Measurements from ENCODE around the gene CYP20A1.
"Not testable (repeated sequence)": the region's sequence is repeated elsewhere in the genome, so short reads cannot be mapped to it uniquely, and the experiment has no call there.

CYP20A1 gene, protein sequence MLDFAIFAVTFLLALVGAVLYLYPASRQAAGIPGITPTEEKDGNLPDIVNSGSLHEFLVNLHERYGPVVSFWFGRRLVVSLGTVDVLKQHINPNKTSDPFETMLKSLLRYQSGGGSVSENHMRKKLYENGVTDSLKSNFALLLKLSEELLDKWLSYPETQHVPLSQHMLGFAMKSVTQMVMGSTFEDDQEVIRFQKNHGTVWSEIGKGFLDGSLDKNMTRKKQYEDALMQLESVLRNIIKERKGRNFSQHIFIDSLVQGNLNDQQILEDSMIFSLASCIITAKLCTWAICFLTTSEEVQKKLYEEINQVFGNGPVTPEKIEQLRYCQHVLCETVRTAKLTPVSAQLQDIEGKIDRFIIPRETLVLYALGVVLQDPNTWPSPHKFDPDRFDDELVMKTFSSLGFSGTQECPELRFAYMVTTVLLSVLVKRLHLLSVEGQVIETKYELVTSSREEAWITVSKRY

DNA sequence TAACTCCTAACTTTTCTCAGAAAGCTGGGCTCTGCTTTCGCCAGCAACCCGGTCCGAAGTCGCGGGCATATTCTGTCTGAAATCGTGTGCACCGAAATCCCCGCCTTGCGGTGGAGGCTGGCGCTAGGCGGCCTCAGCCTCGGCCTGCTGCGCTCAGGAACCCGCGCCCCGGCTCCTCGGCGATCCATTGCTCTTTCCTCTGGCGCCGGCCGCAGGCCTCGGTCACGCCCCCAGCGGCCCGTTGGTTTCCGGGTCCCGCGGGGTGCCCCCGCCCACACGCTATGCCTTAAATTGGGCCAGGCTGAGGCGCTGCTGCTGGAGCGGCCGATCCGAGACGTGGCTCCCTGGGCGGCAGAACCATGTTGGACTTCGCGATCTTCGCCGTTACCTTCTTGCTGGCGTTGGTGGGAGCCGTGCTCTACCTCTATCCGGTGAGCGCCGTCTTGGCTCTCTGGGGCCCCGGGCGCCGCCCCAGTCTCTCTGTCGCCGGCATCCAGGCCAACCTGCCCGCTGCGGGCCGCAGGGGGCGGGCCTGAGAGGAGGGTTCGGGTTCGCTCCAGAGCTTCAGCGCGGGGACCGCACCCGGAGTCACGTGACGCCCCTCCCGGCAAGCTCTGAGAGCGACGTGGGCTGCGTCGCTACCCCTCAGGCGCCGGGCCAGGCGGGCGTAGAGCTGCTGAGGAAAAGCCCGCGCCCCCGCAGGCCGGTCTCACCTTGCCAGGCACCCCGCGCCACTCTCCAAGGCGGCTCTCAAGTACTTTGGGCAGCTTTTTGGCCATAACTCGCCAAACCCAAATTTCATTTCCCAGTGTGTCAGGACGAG lies at the start of gene CYP20A1:
TSS of gene CYP20A1 (plus strand) at position 315 of the 823 bp plus-strand sequence. CDS start at position 360, 45 bp downstream.
- peak; percentile 99 for DNase-seq (ENCODE audit: low spot score)

DNA sequence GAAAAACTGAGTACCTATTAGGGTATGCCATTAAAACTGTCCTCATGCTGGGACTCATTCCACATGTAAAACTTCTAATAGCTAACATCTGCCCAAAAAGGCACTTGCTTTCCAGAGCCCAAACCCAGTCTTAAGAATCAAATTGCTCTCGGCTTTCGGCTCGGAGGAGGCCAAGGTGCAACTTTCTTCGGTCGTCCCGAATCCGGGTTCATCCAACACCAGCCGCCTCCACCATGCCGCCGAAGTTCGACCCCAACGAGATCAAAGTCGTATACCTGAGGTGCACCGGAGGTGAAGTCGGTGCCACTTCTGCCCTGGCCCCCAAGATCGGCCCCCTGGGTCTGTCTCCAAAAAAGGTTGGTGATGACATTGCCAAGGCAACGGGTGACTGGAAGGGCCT lies 48.3 kb upstream of the CYP20A1 start:
- not testable (repeated sequence) for DNase-seq (ENCODE audit: low spot score)

DNA sequence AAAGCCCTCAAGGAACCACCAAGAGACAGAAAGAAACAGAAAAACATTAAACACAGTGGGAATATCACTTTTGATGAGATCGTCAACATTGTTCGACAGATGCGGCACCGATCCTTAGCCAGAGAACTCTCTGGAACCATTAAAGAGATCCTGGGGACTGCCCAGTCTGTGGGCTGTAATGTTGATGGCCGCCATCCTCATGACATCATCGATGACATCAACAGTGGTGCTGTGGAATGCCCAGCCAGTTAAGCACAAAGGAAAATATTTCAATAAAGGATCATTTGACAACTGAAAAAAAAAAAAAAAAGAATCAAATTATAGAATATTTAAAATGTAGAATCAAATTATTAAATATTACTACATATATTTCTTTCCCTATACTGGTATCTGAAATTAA lies 47.8 kb upstream of the CYP20A1 start:
- not testable (repeated sequence) for DNase-seq (ENCODE audit: low spot score)

DNA sequence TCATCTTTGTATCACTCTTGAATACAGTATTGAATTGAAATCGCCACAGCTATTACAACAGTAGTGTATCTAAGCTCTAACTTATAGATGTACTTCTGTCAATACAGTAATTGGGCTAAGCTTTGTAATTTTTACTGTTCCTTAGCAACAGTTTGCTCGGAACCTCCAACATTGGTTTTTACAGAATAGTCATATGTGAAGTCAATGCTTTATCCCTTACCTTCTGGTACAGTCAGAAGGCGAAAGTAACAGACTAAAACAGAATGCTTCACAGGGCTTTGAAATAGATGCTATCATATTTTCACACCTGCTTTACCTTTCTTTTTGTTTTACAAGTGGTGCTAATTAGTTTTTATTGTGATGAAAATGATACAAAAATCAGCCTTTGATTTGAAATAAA lies 46.9 kb upstream of the CYP20A1 start:
- DNase-seq (ENCODE audit: low spot score), result no peak

DNA sequence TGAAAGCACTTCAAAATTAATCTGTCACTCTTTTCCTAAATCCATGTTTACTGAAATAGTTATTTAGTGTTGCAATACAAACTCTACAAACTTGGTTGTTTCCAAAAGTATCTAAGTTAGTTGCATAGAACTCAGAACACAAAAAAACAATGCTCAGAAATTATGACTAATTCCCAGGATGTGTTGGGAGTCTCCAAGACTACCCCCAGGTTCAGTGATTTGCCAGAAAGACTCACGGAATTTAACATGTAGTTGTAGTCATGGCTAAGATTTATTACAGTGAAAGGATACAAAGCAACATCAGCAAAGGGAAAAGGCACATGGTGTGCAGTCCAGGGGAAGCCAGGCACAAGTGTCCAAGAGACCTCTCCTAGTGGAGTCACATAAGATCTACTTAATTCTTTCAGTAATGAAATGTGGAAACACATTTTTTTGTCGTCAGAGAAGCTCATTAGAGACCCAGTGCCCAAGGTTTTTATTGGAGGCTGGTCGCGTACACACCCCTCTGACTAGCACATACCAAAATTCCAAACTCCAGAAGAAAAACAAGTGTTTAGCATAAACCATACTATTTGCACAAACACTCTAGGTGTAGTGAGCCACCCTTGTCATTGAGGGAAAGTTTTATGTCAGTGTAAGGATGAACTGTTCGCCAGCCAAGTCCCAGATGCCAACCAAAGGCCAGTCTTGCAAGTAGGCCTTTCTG lies 43.3 kb upstream of the CYP20A1 start:
- no peak for DNase-seq (ENCODE audit: low spot score)

DNA sequence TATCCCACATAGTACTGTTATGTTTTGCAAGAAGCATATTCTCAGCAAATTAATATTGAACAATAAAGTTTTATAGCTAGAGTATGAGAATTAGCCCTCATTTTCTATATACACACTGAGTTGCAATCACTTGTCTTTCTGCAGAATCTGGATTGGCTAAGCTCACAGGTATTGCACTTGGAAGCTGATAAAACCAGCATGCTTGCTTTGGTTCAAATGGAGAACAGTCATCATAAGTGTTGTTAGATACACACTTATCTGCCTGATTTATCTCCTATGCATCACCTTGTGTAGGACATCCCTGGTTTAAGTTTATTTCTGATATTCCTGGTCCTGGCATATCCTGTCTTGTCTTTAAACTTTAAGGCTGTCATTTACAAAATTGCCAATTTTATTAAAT lies 38.0 kb upstream of the CYP20A1 start:
- DNase-seq (ENCODE audit: low spot score), result no peak

DNA sequence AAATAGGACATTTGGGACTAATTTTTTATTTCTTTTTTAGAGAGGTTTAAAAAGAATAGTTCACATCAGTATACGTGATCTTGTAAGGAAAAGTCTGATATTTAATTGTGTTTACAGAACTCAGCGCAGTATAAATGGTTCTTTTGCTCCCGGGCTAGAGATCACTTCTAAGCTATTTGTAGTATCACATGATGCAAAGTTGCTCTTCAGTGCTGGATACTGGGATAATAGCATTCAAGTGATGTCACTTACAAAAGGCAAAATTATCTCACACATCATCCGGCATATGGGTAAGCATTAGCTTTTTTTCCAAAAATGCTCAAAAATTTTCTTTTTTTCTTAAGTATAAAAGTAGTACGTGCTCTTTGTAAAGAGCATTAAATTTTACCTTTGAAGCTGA lies 37.4 kb upstream of the CYP20A1 start:
- DNase-seq (ENCODE audit: low spot score), result no peak

DNA sequence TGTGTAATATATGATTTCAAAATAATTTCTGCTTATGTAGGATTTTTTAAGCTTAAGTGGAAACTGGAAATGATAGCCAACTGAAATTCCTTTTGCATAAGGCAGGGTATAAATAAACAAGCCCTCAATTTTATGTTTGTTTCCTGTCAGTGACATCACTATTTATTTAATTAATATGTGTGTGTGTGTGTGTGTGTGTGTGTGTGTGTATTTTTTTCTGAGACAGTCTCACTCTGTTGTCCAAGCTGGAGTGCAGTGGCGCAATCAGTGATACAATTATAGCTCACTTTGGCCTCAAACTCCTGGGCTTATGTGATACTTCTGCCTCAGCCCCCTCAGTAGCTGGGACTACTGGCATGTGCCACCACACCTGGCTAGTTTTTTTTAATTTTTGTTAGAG lies 29.3 kb upstream of the CYP20A1 start:
- DNase-seq (ENCODE audit: low spot score), result no peak

DNA sequence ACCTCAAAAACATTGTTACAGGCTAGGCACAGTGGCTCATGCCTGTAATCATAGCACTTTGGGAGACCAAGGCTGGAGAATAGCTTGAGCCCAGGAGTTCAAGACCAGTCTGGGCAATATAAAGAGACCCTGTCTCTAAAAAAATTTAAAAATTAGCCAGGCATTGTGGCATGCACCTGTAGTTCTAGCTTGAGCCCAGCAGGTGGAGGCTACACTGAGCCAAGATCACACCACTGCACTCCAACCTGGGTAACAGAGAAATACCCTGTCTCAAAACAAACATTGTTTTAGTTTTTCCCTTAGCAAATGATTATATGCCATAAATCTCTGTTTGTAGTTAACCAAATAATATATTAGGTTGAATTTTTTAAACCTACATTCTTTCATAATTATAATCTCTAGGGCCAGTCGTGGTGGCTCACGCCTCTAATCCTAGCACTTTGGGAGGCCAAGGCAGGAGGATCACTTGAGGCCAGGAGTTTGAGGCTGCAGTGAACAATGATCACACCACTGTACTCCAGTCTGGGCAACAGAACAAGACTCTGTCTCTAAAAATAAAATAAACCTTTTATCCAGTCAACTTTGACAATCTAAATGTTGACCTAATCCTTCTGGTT lies 13.3 kb upstream of the CYP20A1 start:
- no peak for DNase-seq (ENCODE audit: low spot score)

DNA sequence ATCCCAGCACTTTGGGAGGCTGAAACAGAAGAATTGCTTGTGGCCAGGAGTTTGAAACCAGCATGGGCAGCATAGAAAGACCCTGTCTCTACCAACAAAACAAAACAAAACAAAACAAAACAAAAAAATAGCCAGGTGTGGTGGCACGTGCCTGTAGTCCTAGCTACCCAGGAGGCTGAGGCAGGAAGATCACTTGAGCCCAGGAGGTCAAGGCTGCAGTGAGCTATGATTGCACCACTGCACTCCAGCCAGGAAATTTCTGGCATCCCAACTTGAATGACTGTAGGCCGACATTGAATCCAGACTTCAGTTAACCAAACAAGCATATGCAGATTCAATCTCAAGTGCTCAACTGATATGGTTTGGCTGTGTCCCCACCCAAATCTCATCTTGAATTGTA lies 9.1 kb upstream of the CYP20A1 start:
- not testable (repeated sequence) for DNase-seq (ENCODE audit: low spot score)

DNA sequence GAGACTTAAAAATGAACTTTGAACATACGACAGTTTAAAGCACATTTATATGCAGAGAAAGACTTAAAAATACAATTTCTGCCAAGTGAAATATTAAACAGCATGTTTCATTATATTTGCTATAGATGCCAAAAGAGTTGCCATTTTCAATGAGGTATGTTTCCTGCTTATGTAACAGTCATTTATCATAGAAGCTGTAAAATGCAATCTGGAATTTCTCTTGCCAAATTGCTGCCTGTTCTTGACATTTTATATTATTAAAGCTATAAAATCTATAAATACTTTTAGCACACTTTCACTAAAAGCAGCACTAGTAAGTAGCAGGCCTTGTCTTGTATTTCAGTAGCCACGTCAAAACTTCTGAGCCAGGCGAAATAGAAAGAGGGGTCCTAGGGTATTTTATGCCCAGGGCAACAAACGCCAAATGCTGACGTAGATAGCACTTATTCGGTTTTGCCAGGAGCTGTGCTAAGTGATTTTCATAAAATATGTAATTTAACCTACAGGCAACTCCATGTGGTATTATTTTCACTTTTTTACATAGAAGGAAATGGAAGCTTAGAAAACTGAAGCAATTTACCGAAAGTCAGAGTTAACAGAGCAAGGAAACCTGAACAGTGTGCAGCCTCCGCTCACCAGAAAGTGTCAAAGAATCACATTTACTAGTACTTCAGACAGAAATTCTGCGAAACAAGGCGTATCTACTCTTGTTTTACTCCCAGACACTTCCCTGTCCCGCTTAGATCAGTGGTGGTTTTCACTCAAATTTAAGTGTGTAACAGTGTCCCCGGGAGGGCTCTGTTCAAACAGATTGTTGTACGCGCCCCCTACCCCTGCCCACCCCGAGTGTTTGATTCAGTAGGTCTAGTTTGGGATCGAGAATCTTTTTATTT lies 1.2 kb upstream of the CYP20A1 start:
- DNase-seq (ENCODE audit: low spot score), result no peak

DNA sequence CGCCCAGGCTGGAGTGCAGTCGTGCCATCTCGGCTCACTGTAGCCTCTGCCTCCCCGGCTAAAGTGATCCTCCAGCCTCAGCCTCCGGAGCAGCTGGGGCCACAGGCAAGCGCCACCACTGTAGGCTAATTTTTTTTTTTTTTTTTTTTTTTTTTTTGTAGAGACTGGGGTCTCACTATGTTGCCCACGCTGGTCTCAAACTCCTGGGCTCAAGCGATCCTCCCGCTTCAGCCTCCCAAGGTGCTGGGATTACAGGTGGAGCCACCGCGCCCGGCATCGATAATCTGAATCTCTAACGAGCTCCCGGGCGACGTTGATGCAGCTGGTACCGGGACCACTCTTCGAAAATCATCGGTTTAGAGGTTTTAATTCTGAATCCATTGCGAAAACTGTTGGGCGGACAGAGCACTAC lies 520 bp upstream of the CYP20A1 start:
- no peak for DNase-seq (ENCODE audit: low spot score)

DNA sequence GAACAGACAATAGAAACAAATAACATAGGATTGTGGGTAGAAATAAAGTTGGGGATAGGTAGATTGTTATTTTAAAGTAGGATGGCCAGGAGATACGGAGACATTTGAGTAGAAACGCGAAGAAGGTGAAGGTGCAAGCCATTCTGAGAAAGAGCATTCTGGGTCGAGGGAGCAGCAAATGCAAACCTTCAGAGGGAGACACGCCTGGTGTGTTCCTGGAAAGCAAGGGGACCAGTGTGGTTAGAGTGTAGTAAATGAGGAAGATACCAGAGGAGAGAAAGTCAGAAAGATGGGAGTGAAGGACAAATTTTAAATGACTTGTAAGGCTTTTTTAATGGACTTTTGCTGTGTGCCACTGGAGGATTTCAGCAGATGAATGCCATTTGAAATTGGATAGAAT lies 1.7 kb downstream of the CYP20A1 start:
- DNase-seq (ENCODE audit: low spot score), result no peak

DNA sequence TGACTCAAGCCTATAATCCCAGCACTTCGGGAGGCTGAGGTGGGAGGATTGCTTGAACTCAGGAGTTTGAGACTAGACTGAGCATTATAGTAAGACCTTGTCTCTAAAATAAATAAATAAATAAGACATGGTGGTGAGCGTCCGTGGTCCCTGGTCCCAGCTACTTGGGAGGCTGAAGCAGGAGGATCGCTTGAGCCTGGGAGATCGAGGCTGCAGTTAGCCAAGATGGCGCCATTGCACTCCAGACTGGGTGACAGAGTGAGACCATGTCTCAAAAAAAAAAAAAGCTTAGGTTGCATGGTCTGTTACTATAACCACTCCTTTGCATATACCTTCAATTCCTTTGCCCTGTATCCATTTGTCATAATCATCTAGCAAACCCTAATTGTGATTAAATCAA lies 3.7 kb downstream of the CYP20A1 start:
- no peak for DNase-seq (ENCODE audit: low spot score)

DNA sequence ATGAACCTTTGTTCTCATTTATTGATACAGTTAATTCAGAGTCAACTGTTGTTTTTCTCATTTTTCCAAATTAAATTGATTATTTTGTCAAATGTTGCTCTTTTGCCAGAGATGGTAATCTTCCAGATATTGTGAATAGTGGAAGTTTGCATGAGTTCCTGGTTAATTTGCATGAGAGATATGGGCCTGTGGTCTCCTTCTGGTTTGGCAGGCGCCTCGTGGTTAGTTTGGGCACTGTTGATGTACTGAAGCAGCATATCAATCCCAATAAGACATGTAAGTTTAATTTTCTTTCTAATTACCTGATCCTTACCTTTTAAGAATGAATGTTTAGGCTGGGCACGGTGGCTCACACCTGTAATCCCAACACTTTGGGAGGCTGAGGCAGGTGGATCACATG lies 7.8 kb downstream of the CYP20A1 start:
- no peak for DNase-seq (ENCODE audit: low spot score)

DNA sequence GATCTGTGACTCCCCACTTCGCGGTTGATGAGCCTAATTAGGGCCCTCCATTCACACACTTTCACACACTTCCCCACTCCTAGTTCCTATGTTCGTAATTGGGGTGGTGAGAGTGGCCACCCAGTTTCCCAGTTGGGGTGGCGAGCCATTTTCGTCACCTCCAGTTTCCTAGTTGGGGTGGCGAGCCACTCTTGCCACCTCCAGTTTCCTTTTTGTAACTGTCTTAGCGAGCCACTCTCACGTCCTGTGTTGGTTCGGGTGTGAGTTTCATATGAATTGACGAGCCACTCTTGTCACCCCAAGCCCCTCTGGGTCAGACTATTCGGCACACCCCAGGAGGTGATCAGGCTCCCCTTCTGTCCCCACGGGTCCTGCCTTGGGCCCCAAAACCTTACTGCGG lies 14.0 kb downstream of the CYP20A1 start:
- DNase-seq (ENCODE audit: low spot score), result no peak

DNA sequence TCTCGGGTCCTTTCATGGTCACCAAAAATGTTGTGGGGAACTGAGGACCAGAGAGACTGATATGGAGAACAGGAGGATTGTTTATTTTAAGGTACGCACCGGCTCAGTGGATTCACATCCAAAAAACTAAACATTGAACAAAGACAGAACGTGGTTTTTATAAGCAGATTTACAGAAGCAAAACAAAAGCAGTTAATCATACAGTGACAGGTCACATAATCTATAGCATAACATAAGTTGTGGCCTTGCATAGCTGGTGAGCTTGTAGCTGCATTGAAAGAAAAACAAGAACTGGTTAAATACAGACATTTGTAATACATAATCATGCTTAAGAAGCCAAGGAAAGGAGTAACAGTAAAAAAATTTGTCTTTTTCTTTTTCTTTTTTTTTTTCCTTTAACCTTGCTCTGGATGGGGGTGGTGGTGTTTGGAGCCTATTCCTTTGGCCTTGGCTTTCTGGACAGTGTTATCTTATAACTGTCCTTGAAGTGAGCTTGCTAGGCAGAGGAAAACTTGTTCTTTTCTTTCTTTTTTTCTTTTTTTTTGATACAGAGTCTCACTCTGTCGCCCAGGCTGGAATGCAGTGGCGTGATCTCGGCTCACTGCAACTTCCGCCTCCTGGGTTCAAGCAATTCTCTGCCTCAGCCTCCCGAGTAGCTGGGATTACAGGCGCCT lies 14.7 kb downstream of the CYP20A1 start:
- not testable (repeated sequence) for DNase-seq (ENCODE audit: low spot score)

DNA sequence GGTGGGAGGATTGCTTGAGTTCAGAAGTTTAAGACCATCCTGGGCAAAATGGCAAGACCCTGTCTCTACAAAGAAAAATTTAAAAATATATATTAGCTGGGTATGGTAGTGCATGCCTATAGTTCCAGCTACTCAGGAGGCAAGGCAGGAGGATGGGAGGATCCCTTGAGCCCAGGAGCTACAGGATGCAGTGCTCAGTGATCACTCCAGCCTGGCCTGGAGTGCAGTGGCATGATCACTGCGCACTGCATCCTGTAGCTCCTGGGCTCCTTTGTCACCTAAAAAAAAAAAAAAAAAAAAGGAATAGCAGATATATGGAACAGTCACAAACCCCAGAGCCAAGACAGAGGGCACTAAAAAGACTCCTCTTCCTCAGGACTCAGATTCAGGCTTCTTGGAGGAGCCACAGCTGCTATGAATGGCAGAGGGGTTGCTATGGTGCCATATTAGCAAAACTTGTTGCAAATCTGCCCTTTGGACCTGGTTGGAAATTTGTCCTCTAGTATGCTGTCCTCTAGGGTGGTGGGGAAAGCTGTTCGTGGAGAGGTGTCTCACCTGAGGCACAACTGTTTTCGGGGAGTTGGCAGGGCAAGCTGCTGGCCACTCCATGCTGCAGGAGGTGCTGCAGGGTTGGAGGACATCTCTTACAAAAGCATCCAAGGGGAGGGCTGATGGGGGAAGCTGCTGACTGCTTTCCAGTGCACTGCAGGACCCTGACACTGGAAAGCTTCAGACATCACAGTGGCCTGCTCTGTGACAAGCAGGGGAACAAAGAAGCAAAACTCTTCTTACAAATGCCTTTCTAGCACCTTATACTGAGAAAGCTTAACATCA lies 22.7 kb downstream of the CYP20A1 start:
- DNase-seq (ENCODE audit: low spot score), result no peak

DNA sequence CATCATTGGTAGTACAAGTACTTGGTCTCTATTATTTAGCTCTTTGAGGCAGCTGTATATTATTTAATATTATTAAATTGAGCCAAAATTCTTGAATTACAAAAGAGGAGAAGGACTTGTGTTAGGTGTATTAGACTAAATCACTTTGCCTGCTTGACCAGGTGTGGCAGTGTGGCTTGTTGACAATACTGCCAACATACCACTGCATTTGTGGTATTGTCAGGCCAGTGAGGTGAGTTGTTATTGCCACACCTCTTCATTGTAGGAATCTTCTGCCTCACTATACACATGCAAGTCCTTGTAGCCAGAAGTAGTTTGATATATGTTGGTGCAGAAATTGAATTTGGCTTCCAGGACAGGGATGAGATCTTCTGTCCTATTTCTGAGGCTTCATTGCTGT lies 40.5 kb downstream of the CYP20A1 start:
- DNase-seq (ENCODE audit: low spot score), result no peak
